ENCODE measurements around the gene DACH1. TPM values are rescaled to one million over a fixed set of nuclear protein-coding genes. Genes with fewer than 3 reads are reported as not detected.
"Not testable (repeated sequence)": the region's sequence is repeated elsewhere in the genome, so short reads cannot be mapped to it uniquely, and the experiment has no call there.

DACH1 gene
- total RNA-seq, 4 donors from 2014 or later: 1.5 to 17.3 (median 3.3) TPM

DNA sequence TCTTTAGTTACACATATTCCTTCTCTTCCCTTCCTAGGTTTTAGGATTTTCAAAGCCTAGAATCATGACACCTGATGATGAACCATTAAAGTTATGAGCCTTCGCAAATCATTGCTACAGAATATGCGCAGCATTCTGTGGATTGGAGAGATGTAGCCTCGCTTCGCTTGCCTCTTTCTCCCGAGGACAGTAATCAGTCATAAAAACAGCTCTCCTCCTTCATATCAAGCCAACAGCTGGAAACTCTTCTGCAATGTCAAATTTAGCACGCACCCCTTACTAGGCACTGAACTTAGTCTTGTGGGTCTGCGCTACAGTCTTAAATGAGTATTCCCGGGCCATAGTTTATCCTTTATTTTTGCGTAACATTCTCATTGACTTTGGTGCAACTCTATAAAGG, 79.6 kb downstream of the DACH1 start:
- in situ Hi-C loops (cut with MboI; ENCODE audit: low pct_ligation_motif_present in 1 of 4, low pct_unique_long_range_greater_than_20kb in 1 of 4, low sequenced_read_pairs in 3 of 4): no loop called here
- TF ChIP-seq POLR2AphosphoS5 (IDR thresholded peaks at IDR 0.05): no peak
- TF ChIP-seq EP300 (IDR thresholded peaks at IDR 0.05; ENCODE audit: low read depth): no peak
- no peak for TF ChIP-seq POLR2A (IDR thresholded peaks at IDR 0.05)
- no peak for TF ChIP-seq CTCF (IDR thresholded peaks at IDR 0.05)
- Histone ChIP-seq H3K4me1 (no peaks in the 10 kb centered on the region), H3K36me3 (no peaks in the 10 kb centered on the region), H3K27me3 (no peaks in the 10 kb centered on the region), H3K4me3 (no peak overlapping the region), H3K27ac (no peak overlapping the region), H3K9me3 (no peaks in the 10 kb centered on the region)
- intact Hi-C loops (cut with DNase I; ENCODE audit: low total_unique reads): no loop called here
- WGBS, 2 donors (ENCODE audit: low coverage in 1 of 2): 72 to 88% methylated on average over 6 to 9 of the region's 9 CpGs
- DNase-seq: no peak

GRCh38 chr13:71786875-71787274, 80.1 kb downstream of the DACH1 start:
- H3K36me3 ChIP-seq: no peaks in the 10 kb centered on the region
- H3K27me3 ChIP-seq: no peaks in the 10 kb centered on the region
- H3K9me3 ChIP-seq: no peaks in the 10 kb centered on the region
- intact Hi-C loops (cut with DNase I; ENCODE audit: low total_unique reads) (no loop called here), in situ Hi-C loops (cut with MboI; ENCODE audit: low pct_ligation_motif_present in 1 of 4, low pct_unique_long_range_greater_than_20kb in 1 of 4, low sequenced_read_pairs in 3 of 4) (no loop called here)
- TF ChIP-seq CTCF (IDR thresholded peaks at IDR 0.05): no peak
- no peak for TF ChIP-seq POLR2A (IDR thresholded peaks at IDR 0.05)
- TF ChIP-seq POLR2AphosphoS5 (IDR thresholded peaks at IDR 0.05): no peak
- TF ChIP-seq EP300 (IDR thresholded peaks at IDR 0.05; ENCODE audit: low read depth): no peak
- WGBS, 2 donors (ENCODE audit: low coverage in 1 of 2): 70 to 73% methylated on average over 4 of the region's 4 CpGs
- no peak for DNase-seq
- no peaks in the 10 kb centered on the region for H3K4me1 ChIP-seq
- H3K27ac ChIP-seq: no peak overlapping the region
- H3K4me3 ChIP-seq: no peak overlapping the region

GRCh38 chr13:71785361-71785760, 81.6 kb downstream of the DACH1 start:
- no peak for DNase-seq
- no peaks in the 10 kb centered on the region for H3K36me3 ChIP-seq
- intact Hi-C loops (cut with DNase I; ENCODE audit: low total_unique reads): no loop called here
- no peak overlapping the region for H3K27ac ChIP-seq
- H3K4me3 ChIP-seq: no peak overlapping the region
- no peaks in the 10 kb centered on the region for H3K27me3 ChIP-seq
- no peaks in the 10 kb centered on the region for H3K9me3 ChIP-seq
- H3K4me1 ChIP-seq: no peaks in the 10 kb centered on the region
- 67 to 85% methylated on average over 2 of the region's 2 CpGs for WGBS, 2 donors (ENCODE audit: low coverage in 1 of 2)
- no peak for TF ChIP-seq POLR2AphosphoS5 (IDR thresholded peaks at IDR 0.05)
- in situ Hi-C loops (cut with MboI; ENCODE audit: low pct_ligation_motif_present in 1 of 4, low pct_unique_long_range_greater_than_20kb in 1 of 4, low sequenced_read_pairs in 3 of 4): no loop called here

GRCh38 chr13:71780546-71780945, 86.5 kb downstream of the DACH1 start:
- H3K27ac ChIP-seq: no peak overlapping the region
- in situ Hi-C loops (cut with MboI; ENCODE audit: low pct_ligation_motif_present in 1 of 4, low pct_unique_long_range_greater_than_20kb in 1 of 4, low sequenced_read_pairs in 3 of 4): no loop called here
- TF ChIP-seq POLR2A (IDR thresholded peaks at IDR 0.05) (no peak), POLR2AphosphoS5 (IDR thresholded peaks at IDR 0.05) (no peak), EP300 (IDR thresholded peaks at IDR 0.05; ENCODE audit: low read depth) (no peak), CTCF (IDR thresholded peaks at IDR 0.05) (no peak)
- H3K4me1 ChIP-seq: no peaks in the 10 kb centered on the region
- H3K27me3 ChIP-seq: no peaks in the 10 kb centered on the region
- H3K9me3 ChIP-seq: no peaks in the 10 kb centered on the region
- 86 to 89% methylated on average over 5 of the region's 5 CpGs for WGBS, 2 donors (ENCODE audit: low coverage in 1 of 2)
- DNase-seq: no peak
- H3K4me3 ChIP-seq: no peak overlapping the region
- no peaks in the 10 kb centered on the region for H3K36me3 ChIP-seq
- intact Hi-C loops (cut with DNase I; ENCODE audit: low total_unique reads): no loop called here

GRCh38 chr13:71778998-71779397, 88.0 kb downstream of the DACH1 start:
- H3K36me3 ChIP-seq; H3K4me3 ChIP-seq; H3K9me3 ChIP-seq; in situ Hi-C loops (cut with MboI; ENCODE audit: low pct_ligation_motif_present in 1 of 4, low pct_unique_long_range_greater_than_20kb in 1 of 4, low sequenced_read_pairs in 3 of 4); H3K27ac ChIP-seq; intact Hi-C loops (cut with DNase I; ENCODE audit: low total_unique reads); DNase-seq; H3K4me1 ChIP-seq; H3K27me3 ChIP-seq: not testable (repeated sequence)
- 90 to 91% methylated on average over 11 of the region's 11 CpGs for WGBS, 2 donors (ENCODE audit: low coverage in 1 of 2)
